NCI-H1436 (cell line): Measurements from ENCODE around the gene CUTA.

Experiments
- DNase-seq: peaks from one replicate; lab custom pipeline; 2025; lab: John Stamatoyannopoulos, UW

CUTA gene

DNA sequence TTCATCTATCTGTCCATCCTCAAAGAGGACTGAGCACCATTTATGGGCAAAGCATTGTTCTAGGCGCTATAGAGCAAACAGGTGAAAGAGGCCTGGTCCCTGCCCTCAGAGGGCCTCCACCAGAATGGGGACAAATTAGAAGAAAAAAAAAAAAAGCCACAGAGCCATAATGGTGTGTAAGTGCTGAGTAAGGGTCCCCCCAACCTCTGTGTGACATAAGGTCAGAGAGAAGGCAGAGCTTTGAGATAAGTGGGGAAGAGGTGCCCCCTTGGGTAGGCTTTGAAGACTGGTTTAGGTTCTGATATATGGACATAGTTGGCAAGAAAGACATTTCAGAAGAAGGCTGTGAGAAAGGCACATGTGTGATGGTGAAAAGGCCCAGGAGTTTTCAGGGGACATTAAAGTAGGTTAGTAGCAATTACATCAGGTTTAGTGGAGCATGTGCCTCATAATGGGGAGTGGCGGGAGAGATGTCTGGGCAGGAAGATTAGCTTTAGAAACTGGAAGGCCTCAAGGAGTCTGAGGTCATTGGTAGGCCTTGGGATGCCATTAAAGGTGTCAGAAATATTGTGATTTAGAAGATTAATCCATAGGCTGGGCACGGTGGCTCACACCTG, 21.2 kb upstream of the CUTA start:
- DNase-seq: no peak

DNA sequence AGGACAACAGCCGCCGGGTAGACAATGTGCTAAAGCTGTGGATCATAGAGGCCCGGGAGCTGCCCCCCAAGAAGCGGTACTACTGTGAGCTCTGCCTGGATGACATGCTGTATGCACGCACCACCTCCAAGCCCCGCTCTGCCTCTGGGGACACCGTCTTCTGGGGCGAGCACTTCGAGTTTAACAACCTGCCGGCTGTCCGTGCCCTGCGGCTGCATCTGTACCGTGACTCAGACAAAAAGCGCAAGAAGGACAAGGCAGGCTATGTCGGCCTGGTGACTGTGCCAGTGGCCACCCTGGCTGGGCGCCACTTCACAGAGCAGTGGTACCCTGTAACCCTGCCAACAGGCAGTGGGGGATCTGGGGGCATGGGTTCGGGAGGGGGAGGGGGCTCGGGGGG, 19.8 kb upstream of the CUTA start:
- no peak for DNase-seq

GRCh38 chr6:33434961-33435360, 17.1 kb upstream of the CUTA start:
- DNase-seq: no peak

GRCh38 chr6:33433544-33434191, 15.8 kb upstream of the CUTA start:
- no peak for DNase-seq

- DNase-seq: no peak
Measured at GRCh38 chr6:33433001-33433543, 15.2 kb upstream of the CUTA start.

DNA sequence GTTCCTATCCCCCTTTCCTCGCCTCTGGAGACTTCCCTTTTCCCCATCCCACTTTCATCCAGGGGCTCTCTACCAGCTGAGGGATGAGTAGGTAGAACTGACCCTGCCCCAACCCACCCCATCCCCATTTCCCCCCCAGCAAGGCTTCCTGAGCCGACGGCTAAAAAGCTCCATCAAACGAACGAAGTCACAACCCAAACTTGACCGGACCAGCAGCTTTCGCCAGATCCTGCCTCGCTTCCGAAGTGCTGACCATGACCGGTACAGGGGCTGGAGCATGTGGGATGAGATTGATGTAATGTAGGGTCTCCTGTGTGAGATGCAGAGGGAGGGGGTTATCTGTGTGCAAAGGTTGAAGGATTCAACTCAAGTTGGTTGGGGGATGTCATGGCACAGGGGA, 14.6 kb upstream of the CUTA start:
- no peak for DNase-seq

DNA sequence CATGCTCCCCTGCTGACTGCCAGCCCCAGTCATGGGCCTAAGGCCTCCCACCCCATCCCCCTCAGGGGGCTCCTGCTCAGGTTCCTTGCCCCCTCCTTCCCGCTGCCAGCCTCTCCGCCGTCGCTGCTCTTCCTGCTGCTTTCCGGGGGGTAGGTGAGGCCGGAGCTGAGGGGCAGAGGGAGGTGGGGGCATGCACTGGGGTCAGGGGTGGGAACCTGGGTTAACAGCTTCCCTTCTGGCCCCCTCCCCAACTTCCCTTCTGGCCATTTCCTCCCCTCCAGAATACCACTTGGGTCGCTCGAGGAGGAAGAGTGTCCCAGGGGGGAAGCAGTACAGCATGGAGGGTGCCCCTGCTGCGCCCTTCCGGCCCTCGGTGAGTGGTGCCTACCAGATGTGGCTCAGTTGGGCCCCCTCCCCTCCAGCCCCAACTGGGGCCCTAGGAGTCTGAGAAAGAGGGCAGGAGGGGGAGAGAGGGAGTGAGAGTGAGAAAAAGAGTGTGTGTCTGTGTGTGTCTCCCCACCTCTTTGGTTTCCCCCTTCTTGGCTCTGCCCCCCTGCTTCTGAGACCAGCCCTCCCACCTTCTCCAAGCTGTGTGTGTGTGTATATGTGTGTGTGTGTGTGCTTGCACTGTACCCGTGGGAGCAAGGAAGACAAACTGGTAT, 14.1 kb upstream of the CUTA start:
- DNase-seq: no peak

DNA sequence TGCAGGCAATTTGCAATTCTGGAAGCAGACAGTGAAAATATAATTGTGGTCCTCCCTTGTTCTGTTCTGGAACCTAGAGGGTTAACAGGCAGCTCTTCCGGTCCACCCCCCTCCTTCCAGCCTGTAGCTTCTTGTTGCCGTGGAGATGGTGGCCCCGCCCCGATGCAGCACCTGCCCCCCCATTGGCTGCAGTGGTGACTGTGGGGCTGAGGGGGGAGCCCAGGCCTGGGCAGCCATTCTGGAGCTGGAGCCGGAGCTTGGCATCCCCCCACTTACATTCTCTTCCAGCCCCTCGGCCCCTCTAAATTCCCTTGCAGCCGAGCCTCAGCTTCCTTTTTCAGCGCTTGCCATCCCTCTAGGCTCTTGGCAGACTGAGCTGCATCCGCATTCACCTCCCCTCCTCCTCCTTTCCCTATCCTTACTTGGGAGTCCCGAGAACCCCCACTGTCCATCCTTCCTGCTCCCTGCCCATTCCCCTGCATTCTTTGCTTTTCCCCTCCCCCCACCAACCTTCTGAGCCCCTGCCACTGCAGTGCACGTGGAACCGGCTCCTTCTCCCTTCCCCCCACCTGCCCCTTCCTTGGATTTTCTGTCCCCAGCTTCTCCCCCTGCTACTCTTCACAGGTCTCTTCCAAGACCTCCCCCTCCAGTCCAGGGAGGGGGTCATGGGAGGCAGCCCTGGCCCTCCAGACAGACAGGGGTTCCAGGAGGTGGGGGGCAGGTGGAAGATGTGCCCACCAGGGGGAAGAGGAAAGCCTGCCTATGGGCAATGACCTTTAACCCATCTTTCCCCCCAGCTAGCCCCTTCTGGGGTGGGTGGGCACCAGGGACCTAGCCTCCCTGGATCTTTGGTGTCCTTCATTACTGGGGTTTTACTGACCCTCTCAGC, 13.3 kb upstream of the CUTA start:
- DNase-seq: peak; percentile 53

GRCh38 chr6:33430334-33430733, 12.4 kb upstream of the CUTA start:
- no peak for DNase-seq

- no peak for DNase-seq
Measured at GRCh38 chr6:33429750-33430052, 11.8 kb upstream of the CUTA start.

- no peak for DNase-seq
Measured at GRCh38 chr6:33428966-33429749, 11.3 kb upstream of the CUTA start.

- no peak for DNase-seq
Measured at GRCh38 chr6:33428224-33428965, 10.5 kb upstream of the CUTA start.

DNA sequence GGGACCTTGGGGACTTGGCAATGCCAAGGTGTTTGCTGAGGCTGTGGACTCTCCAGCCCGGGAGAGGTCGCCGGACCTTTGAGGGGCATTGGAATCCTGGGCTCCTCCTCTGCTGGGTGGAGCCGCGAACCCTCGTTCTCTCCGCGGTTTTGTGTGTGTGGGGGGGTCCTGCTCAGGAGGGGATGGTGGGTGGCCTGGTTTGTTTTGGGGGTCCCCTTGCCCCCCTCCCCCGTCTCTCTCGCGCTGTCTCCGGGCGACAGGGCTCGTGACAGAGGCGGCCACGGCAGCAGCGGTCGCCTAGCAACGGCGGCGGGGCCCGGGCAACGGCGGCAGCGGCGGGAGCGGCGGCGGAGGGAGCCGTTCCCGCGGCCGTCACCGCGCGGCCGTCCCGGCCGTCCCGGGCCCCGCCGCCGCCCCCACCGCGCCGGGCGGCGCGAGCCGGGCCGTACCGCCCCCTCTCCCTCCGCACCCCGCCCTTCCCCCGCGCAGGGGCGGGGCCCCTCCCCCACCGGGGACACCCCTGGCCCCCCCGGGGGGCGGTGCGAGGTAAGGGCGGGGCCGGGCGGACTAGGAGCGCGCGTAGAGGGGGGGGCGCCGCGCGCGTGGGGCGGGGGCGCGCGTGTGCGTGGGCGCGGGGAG, 9.8 kb upstream of the CUTA start:
- DNase-seq: peak; percentile 17

DNA sequence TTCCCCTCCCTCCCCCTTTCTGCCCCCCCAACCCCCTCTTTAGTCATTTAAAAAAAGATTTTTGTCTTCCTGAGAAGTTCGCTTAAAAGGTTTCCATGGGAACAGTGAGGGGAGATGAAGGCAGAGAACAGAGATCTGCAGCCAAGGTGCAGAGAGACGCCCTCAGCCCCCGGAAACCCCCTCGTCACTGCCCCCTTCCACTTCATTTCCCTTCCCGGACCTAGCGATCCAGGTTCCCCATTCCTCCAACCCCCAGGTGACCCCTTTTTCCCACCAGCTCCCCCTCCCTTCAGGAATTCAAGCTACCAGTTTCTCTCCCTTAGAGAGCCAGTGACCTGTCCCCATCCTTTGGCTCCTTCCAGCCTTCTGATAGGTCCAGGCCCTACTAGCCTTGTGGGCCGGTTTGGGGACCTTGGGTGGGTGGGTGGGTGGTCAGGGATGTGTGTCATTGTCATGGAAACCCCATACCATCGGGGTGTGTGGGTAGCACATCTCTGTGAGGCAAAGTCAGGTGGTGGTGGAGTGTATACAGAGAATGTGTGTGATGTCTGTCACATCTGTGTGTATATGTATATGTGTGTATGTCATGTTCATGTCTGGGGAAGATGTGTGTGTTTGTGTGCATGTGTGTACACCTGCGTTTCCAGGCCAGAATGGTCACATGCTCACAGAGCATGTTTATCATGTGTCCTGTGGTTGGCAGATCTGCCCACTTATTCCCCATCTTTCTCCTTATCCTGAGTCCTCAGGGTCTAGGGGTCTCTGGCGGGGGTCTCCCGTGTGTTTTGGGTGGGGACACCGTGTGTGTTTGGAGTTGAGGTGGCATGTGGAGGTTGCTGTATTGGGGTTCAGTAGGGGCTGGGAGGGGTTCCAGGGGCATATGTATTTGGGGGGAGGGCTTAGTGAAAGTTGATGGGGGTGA, 8.9 kb upstream of the CUTA start:
- DNase-seq: no peak

DNA sequence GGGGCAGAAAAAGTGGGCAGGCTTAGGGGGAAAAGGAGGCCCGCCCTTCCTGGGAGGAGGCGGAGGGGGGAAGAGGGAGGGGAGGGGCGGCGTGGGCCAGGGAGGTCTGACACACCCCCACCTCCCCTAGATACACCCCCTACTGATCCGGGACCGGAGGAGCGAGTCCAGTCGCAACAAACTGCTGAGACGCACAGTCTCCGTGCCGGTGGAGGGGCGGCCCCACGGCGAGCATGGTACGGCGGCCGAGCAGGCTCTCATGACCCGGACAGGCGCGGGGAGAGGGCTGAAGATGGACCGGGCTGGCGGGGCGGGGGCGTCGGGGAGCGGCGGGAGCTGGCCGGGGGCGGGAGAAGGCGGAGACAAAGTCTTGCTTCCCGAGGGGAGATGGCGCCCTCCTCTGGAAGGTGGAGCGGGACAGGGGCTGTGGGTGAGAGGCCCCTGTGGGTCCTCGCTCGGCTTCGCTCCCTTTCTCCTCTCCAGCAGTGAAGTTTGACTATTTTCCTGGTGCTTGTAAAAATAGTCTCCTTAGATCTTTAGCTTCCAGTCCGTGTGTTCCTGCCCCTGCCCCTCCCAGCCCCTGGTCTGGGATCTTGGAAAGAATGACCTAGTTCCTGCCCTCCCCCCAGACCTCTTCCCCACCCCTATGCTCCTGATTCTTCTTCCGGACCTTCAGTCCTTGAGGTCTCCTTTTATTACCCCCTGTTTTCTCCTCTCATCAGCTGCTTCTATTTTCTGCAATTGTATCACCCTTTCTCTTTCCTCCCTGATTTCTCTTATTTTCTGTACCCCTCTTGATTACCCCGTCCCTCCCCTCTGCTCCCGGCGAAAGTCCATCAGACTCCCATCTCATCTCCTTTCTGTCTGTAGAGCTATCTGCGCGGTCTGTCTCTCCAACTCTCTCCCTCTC, 8.0 kb upstream of the CUTA start:
- DNase-seq: peak; percentile 84

GRCh38 chr6:33424855-33425667, 7.2 kb upstream of the CUTA start:
- no peak for DNase-seq

GRCh38 chr6:33423777-33424176, 5.9 kb upstream of the CUTA start:
- DNase-seq: no peak

GRCh38 chr6:33421344-33421643, 3.4 kb upstream of the CUTA start:
- DNase-seq: no peak
